H9 (cell line): ENCODE results near the gene BEST3. TPM values are rescaled to one million over a fixed set of nuclear protein-coding genes. Genes with fewer than 3 reads are reported as not detected.

Experiments
- total RNA-seq: library from RNA; stranded (reverse); gene quantifications from 2 replicates; pipeline ENCODE4 v1.2.1, GENCODE V29; 2021

Gene BEST3
- total RNA-seq, 1 experiment from 2014 or later: 0.42 TPM

Other genes starting within 250 kb of the BEST3 start
- 30.6 and 33.7 TPM in 2 replicates for gene FRS2, start 228.9 kb downstream of the BEST3 start, total RNA-seq
- gene CCT2, start 113.8 kb downstream of the BEST3 start, total RNA-seq: 391 and 405 TPM in 2 replicates
- gene LRRC10, start 88.4 kb downstream of the BEST3 start, total RNA-seq: not detected in 2 replicates
- gene RAB3IP, start 39.6 kb upstream of the BEST3 start, total RNA-seq: 44.9 and 45.5 TPM in 2 replicates
- gene MYRFL, start 125.9 kb upstream of the BEST3 start, total RNA-seq: 0.57 and 0.64 TPM in 2 replicates